C1 segment of cervical spinal cord (tissue), 14 donors: ENCODE measurements around the gene ARSI.
A peak's percentile ranks its signal among the peaks of the same experiment; 100 is the strongest.

Experiments
- DNase-seq, 14 donors: peaks; one replicate each; lab custom pipeline; 2025; lab: John Stamatoyannopoulos, UW

The ARSI gene

GRCh38 chr5:150327139-150327538 is 24.4 kb upstream of the ARSI start:
- DNase-seq, result no peak

DNA sequence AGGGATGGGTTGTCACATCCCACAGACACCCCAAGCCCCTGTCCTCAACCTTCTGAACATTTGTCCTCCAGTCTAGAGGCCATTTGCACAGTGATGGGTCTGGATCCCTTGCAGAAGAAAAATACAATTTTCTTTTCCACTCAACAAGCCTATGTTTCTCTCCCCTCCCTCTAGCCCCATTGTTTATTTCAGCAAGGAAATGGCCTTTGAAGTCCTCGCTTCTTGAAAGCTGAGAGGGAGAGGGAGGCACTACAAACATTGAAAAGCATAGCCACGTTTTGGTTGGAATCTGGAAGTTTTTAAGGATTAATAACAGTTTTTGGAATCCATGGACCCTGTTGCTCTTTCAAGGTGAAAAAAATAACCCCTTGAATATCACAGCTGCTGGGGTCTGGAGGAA is 24.0 kb upstream of the ARSI start:
- no peak for DNase-seq

GRCh38 chr5:150325426-150325825 is 22.7 kb upstream of the ARSI start:
- no peak for DNase-seq

GRCh38 chr5:150323819-150324218 is 21.1 kb upstream of the ARSI start:
- DNase-seq, result no peak

- no peak for DNase-seq
Observed at GRCh38 chr5:150323092-150323491, 20.4 kb upstream of the ARSI start.

GRCh38 chr5:150322202-150322601 is 19.5 kb upstream of the ARSI start:
- DNase-seq, result no peak

- no peak for DNase-seq
Observed at GRCh38 chr5:150321784-150322183, 19.1 kb upstream of the ARSI start.

GRCh38 chr5:150321211-150321610 is 18.5 kb upstream of the ARSI start:
- no peak for DNase-seq

DNA sequence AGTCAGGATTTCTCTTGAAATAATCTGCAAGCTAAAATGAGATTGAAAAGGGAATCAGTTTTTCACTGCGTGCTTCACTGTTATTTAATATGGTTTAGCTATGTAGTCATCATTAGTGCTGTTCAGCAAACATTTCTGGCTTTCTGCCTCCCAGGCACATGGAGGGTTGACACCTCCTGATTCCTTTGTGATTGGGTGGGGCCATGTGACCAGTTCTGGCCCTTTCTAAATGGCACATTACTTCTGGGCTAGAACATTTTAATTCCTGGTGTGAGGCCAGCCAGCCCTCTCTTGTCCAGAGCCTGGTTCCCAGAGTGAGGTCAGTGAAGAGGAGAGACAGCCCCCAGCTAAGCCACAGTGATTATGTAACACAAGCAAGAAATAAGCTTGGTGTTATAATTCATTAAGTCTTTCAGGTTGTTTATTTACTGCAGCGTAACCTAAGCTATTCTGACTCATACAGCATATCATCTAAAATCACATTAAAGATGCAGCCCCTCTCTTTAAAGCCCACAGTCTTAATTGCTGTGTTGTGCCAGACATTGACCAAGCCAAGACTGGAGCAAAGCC is 17.4 kb upstream of the ARSI start:
- peak in 12 of 14 donors; percentile 19 to 79 (median 59) for DNase-seq

DNA sequence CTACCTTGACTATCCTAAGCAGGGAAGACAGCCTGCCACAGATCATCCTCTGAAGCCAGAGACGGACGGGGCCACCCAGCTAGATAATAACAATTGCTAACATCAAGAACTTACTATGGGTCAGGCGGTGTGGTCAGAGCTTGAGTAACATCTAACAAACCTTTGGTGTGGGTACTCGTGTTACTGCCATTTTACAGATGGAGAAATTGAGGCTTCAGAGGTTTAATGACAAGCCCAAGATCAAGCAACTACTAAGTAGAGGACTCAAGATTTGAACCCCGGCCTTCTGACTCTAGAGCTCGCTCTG is 16.7 kb upstream of the ARSI start:
- no peak for DNase-seq

DNA sequence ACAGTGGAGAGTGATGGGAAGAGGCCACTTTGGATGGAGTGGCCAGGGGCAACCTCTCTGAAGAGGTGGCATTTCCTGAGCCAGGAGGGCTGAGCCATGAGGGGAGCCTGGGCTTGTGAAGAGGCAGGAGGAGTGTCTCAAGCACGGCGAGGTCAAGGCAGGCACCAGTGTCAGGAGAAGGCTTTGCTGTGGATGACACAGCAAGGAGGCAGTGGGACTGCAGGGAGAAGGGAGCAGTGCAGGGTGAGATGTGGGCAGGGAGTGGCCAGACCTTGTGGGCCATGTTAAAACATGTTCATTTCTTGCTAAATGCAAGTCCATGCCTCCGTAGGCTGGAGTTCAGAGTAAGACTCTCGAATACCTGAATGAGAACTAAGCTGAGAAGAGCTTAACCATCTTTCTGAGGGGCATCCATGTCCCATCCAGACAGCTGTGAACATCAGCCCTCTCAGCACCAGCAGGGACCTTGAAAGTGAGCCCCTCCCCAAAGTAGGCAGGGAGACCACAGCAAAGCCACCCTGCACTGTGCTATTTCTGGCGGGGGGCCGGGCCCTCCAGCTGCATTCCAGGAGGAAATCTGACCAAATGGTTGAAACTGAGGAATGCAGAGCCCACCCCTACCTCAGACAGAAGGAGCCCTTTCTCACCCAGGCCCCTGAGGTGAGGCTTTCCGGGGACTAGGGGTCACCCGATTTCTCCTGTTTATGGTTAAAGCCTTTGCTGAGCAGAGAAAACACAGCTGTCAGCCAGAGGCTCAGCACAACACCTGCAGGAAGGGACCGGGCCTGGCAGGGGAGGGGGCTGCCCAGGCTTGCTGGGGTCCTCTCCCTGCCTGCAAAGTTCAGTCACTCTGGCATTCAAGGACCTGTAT is 16.1 kb upstream of the ARSI start:
- DNase-seq, result no peak

DNA sequence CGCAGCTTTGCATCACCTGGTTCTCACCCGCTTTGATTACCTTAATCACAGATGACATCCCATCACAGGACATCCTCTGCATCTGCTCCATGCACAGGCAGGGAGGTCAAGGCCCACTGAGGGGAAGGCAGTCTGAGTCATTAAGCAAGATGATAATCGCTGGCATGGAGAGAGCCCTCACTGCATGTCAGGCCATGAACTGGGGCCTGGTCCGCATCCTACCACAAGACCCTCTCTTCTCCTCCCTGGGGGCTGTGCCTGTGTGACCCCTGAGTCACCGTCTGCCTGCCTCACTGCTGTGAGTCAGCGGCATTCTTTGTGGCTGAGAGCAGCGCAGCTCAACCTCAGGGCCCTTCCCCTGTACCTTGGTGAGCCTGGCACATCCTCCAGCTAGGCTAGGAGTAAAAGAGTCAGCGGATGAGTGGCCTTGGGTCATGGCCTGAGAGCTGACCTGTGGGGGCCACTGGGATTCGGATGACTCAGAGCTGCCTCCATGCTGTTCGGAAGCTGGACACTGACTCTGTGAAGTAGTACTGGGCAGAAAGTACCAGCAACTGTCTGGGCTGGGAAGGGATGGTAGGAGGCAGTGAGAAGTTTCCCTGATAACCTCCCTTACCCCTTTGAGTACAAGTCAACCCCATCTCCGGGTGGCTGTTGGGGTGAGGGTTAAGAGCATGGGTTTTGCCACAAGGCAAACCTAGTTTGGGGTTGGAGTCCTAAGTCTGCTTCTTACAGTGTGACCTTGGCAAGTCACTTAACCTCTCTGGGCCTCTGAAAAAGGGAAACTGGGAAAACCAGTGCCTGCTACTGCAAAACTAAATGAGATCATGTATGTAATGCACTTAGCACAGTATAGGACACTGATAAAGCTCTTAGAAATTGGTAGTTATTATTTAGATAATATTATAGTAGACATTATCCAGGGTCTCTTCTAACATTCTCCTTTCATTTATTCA is 14.6 kb upstream of the ARSI start:
- no peak for DNase-seq

- DNase-seq, result no peak
Observed at GRCh38 chr5:150316320-150316719, 13.6 kb upstream of the ARSI start.

DNA sequence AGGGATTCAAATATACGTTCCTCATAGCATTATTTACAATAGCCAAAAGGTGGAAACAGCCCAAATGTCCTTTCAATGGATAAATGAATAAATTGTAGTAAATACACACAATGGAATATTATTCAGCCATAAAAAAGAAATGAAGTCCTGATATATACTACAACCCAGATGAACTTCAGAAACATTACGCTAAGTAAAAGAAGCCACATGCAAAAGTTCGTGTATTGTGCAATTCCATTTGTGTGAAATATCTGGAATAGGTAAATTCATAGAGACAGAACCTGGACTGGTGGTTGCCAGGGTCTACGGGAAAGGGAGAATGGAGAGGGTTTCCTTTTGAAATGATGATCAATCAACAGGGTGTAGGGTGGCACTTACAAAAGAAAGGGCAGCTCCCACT is 12.5 kb upstream of the ARSI start:
- no peak for DNase-seq

GRCh38 chr5:150313921-150314716 is 11.4 kb upstream of the ARSI start:
- no peak for DNase-seq

- DNase-seq, result no peak
Observed at GRCh38 chr5:150313501-150313900, 10.8 kb upstream of the ARSI start.

GRCh38 chr5:150312518-150312917 is 9.8 kb upstream of the ARSI start:
- no peak for DNase-seq

DNA sequence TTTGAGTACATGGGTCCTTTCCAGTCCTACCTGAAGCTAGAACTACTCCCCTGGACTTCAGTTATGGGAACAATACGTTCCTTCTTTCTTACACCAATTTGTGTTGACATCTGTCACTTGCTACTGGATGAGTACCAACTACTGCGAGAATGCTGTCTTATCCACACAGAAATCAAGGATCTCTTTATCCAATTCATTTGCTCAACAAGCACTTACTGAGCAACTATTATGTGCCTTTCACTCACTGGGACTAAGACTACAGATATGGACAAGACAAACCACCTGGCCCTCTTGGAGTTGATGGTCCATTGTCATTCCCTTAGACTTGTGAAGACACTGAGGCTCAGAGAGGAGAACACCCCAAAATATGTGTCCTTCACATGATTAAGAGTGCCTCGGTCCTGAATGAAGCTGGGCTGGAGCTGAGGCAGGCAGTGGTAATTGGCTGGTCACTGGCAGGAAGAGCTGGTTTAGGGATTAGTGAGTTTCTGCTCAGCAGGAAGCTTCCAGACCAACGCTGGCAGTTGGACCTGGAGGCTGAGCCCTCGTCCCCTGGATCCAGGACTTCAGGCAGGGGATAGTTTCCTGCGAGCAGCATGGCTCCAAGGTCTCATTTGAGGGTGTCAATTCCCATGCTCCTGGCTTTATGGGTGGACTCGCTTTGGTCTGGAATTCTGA is 8.4 kb upstream of the ARSI start:
- no peak for DNase-seq

- DNase-seq, result no peak
Observed at GRCh38 chr5:150310246-150310645, 7.5 kb upstream of the ARSI start.

- no peak for DNase-seq
Observed at GRCh38 chr5:150309886-150310239, 7.2 kb upstream of the ARSI start.
